Endothelial cell of umbilical vein (primary cell): ENCODE measurements around the gene TRPC3. TPM values are rescaled to one million over a fixed set of nuclear protein-coding genes. Genes with fewer than 3 reads are reported as not detected.

Experiments
- BruUV-seq: library from RNA; stranded (reverse); fragments of 400-500 nt; replicated peaks from 2 replicates; lab custom pipeline; 2021; lab: Mats Ljungman, UMichigan
- CTCF ChIA-PET: fragments of 300-600, 350-600 bp; sonication (Branson Sonifier 250); formaldehyde crosslinking; loops from one replicate; lab custom pipeline; 2021; ENCODE audit warnings: antibody characterized with exemption, inconsistent platforms; lab: Charles Lee
- POLR2A ChIA-PET: fragments of 300-600, 350-600 bp; sonication (Branson Sonifier 250); formaldehyde crosslinking; loops from one replicate; lab custom pipeline; 2021; ENCODE audit warnings: antibody characterized with exemption, inconsistent platforms; lab: Charles Lee
- DNase-seq: peaks from one replicate; pipeline ENCODE4 v3.0.0-alpha.2; 2011; ENCODE audit warnings: low read depth, low spot score
- FAIRE-seq: peaks from 2 replicates; lab custom pipeline; 2011; peaks lifted over from hg19 to GRCh38; lab: Jason Lieb, UNC
- H2AFZ ChIP-seq: 2 replicates; pipeline ENCODE4 v1.6.0; 2012; ENCODE audit warnings: low read depth, low read length, control low read depth, inconsistent platforms
- H3K27ac ChIP-seq: 2 replicates; pipeline ENCODE4 v1.5.1; 2011; ENCODE audit warnings: low read depth, mild to moderate bottlenecking, control low read depth, low read length, moderate library complexity; ENCODE audit not compliant: insufficient read depth
- H3K27me3 ChIP-seq, 2 experiments: 2 replicates each; pipeline versions ENCODE4 v1.6.0 to v1.6.1; 2011; ENCODE audit warnings: low read length in 2 of 2, mixed read lengths in 1 of 2; ENCODE audit not compliant: control insufficient read depth in 2 of 2, insufficient read depth in 2 of 2
- H3K36me3 ChIP-seq, 2 experiments: 2 replicates in 1 of 2; 3 replicates in 1 of 2; pipeline ENCODE4 v1.5.1; 2011; ENCODE audit warnings: low read length in 2 of 2, mild to moderate bottlenecking in 1 of 2, moderate library complexity in 1 of 2; ENCODE audit not compliant: control insufficient read depth in 2 of 2, insufficient read depth in 2 of 2; ENCODE audit errors: extremely low read depth in 1 of 2
- H3K4me1 ChIP-seq: 3 replicates; pipeline ENCODE4 v1.5.1; 2011; ENCODE audit warnings: mild to moderate bottlenecking, low read length; ENCODE audit not compliant: control insufficient read depth, insufficient read depth; ENCODE audit errors: extremely low read depth
- H3K4me2 ChIP-seq: 2 replicates; pipeline ENCODE4 v1.6.1; 2011; ENCODE audit warnings: low read length, control low read depth, mixed read lengths; ENCODE audit not compliant: insufficient read depth
- H3K4me3 ChIP-seq, 3 experiments: fragments of 200-600 bp in 1 of 3; sonication (generic), shearing (Covaris generic) in 1 of 3; replicated peaks in 1 of 3; 2 replicates each; pipeline ENCODE4 v1.5.1; 2011 to 2016; ENCODE audit warnings: control low read depth in 3 of 3, low read length in 3 of 3, mild to moderate bottlenecking in 2 of 3, inconsistent platforms in 1 of 3, low read depth in 1 of 3, moderate library complexity in 1 of 3; ENCODE audit not compliant: insufficient read depth in 1 of 3
- H3K79me2 ChIP-seq: 2 replicates; pipeline ENCODE4 v1.6.0; 2012; ENCODE audit warnings: low read length, inconsistent platforms; ENCODE audit not compliant: control insufficient read depth, insufficient read depth
- H3K9ac ChIP-seq: replicated peaks from 2 replicates; pipeline ENCODE3; 2011; ENCODE audit warnings: low read length, control low read depth; ENCODE audit not compliant: insufficient read depth; ENCODE audit errors: extremely low read depth
- H3K9me1 ChIP-seq: replicated peaks from 3 replicates; pipeline ENCODE4 v1.6.0; 2011; ENCODE audit warnings: mild to moderate bottlenecking, low read length; ENCODE audit not compliant: control insufficient read depth, insufficient read depth; ENCODE audit errors: extremely low read depth
- H3K9me3 ChIP-seq: replicated peaks from 2 replicates; pipeline ENCODE4 v1.5.1; 2012; ENCODE audit warnings: low read length, inconsistent platforms; ENCODE audit not compliant: control insufficient read depth, insufficient read depth
- H4K20me1 ChIP-seq: replicated peaks from 2 replicates; pipeline ENCODE3; 2011; ENCODE audit warnings: mild to moderate bottlenecking, low read length; ENCODE audit not compliant: control insufficient read depth, insufficient read depth; ENCODE audit errors: extremely low read depth
- EZH2 ChIP-seq: IDR thresholded peaks from 2 replicates; pipeline ENCODE4 v1.6.1; 2012; ENCODE audit warnings: borderline replicate concordance, low read depth, mild to moderate bottlenecking, moderate library complexity, low read length, inconsistent platforms; ENCODE audit not compliant: severe bottlenecking
- FOS ChIP-seq: IDR thresholded peaks from 2 replicates; pipeline ENCODE4 v1.6.1; 2011; ENCODE audit warnings: mild to moderate bottlenecking, low read length, moderate library complexity, borderline replicate concordance; ENCODE audit not compliant: insufficient read depth
- GATA2 ChIP-seq: IDR thresholded peaks from 2 replicates; pipeline ENCODE4 v1.7.0; 2011; ENCODE audit warnings: low read depth, mild to moderate bottlenecking, moderate library complexity, mixed read lengths, low read length; ENCODE audit not compliant: insufficient read length, insufficient read depth
- JUN ChIP-seq: IDR thresholded peaks from 2 replicates; pipeline ENCODE4 v1.6.1; 2011; ENCODE audit warnings: borderline replicate concordance, low read depth; ENCODE audit not compliant: insufficient read length, insufficient read depth
- MYC ChIP-seq: IDR thresholded peaks from one replicate; pipeline ENCODE4 v1.6.1; 2011; ENCODE audit warnings: mild to moderate bottlenecking, low read depth, low read length
- POLR2A ChIP-seq: IDR thresholded peaks from 2 replicates; pipeline ENCODE4 v1.6.1; 2012; ENCODE audit warnings: low read depth, mild to moderate bottlenecking, control low read depth, low read length
- POLR2AphosphoS5 ChIP-seq: IDR thresholded peaks from 2 replicates; pipeline ENCODE4 v1.6.1; 2012; ENCODE audit warnings: low read depth, mild to moderate bottlenecking, control low read depth, low read length, moderate library complexity; ENCODE audit not compliant: insufficient read depth
- dilution Hi-C: fragments of 300-500 bp; cut with MboI; formaldehyde crosslinking; loops from one replicate; pipeline ENCODE4 v1.15.0; 2019; ENCODE audit warnings: low sequenced_read_pairs; ENCODE audit not compliant: extremely low pct_ligation_motif_present
- intact Hi-C: fragments of 100-400 bp; cut with micrococcal nuclease; formaldehyde crosslinking; loops from one replicate; pipeline ENCODE4 v1.10.0; 2022
- polyA plus RNA-seq, 4 experiments: library from polyadenylated mRNA; depleted of rRNA in 3 of 4; stranded (reverse) in 3 of 4; unstranded in 1 of 4; fragments of >200 nt; gene quantifications; 2 replicates each; pipeline versions ENCODE4 v1.2.1 to v1.2.3, GENCODE V29; 2011 to 2012; ENCODE audit warnings: missing spikeins in 1 of 4
- total RNA-seq: library from RNA; stranded (reverse); gene quantifications from 2 replicates; pipeline ENCODE4 v1.2.3, GENCODE V29; 2021
- TF ChIP-seq, protein P1 (sequence below), 2 donors: IDR thresholded peaks; 1 replicate in 1 of 2; 2 replicates in 1 of 2; pipeline ENCODE4 v1.5.1; 2011; ENCODE audit warnings: low read length in 2 of 2, mild to moderate bottlenecking in 2 of 2, moderate library complexity in 2 of 2, control low read depth in 1 of 2, inconsistent platforms in 1 of 2, low read depth in 1 of 2; ENCODE audit not compliant: insufficient read depth in 1 of 2; ENCODE audit errors: extremely low read depth in 1 of 2
- TF ChIP-seq, protein P2 (sequence below): IDR thresholded peaks from 2 replicates; pipeline ENCODE4 v1.6.1; 2011; ENCODE audit not compliant: insufficient read depth, insufficient read length

TRPC3 gene
- total and polyA plus RNA-seq, 2 donors (not counting 3 experiments of a cell fraction or from before 2014, with no cell fraction given) = not detected

DNA sequence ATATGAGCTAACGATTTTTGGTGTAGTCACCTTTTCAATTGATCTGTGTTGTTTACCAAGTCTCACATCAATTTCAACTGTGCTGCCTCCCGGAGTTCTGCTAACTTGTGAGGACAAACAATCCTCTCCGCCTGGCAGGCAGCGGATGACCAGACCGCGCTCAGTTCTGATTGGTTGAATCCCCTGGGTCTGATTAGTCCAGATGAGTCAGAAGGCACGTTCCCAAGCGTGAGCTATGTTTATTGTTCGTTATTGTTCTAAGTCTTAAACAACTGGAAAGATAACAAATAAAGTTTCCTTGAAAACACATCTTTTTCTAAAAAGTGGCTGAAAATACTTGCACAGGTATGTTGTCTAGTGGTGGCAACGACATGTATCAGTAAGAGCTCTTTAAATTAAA is 37.9 kb upstream of the TRPC3 start:
- Histone ChIP-seq H3K4me3 (no peak overlapping the region), H3K36me3 (no peaks in the 10 kb centered on the region), H3K9ac (no peak overlapping the region), H3K9me1 (no peaks in the 10 kb centered on the region), H3K4me2 (no peak overlapping the region), H3K4me1 (no peaks in the 10 kb centered on the region), H3K27ac (no peak overlapping the region), H3K79me2 (no peaks in the 10 kb centered on the region), H3K9me3 (no peaks in the 10 kb centered on the region), H4K20me1 (no peaks in the 10 kb centered on the region), H2AFZ (no peak overlapping the region), H3K27me3 (peaks cover 0 to 14% of the 10 kb centered on the region in 2 experiments)
- ChIA-PET CTCF (interaction anchor here (1.5 to 1.6 kb wide), 2 partner anchors 9 to 90 kb away, joined by 3 to 5 read pairs; no protein-coding TSS in a partner anchor), POLR2A (no interaction called here)
- no TSS peak for BruUV-seq
- FAIRE-seq = no peak
- peak; percentile 24 for DNase-seq
- dilution Hi-C loops (no loop called here), intact Hi-C loops (no loop called here)
- no peak for TF ChIP-seq POLR2AphosphoS5
- no peak for TF ChIP-seq MYC
- TF ChIP-seq, protein P1, sequence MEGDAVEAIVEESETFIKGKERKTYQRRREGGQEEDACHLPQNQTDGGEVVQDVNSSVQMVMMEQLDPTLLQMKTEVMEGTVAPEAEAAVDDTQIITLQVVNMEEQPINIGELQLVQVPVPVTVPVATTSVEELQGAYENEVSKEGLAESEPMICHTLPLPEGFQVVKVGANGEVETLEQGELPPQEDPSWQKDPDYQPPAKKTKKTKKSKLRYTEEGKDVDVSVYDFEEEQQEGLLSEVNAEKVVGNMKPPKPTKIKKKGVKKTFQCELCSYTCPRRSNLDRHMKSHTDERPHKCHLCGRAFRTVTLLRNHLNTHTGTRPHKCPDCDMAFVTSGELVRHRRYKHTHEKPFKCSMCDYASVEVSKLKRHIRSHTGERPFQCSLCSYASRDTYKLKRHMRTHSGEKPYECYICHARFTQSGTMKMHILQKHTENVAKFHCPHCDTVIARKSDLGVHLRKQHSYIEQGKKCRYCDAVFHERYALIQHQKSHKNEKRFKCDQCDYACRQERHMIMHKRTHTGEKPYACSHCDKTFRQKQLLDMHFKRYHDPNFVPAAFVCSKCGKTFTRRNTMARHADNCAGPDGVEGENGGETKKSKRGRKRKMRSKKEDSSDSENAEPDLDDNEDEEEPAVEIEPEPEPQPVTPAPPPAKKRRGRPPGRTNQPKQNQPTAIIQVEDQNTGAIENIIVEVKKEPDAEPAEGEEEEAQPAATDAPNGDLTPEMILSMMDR (IDR thresholded peaks at IDR 0.05; ENCODE audit: extremely low read depth in 1 of 2, insufficient read depth in 1 of 2, low read depth in 1 of 2, low read length in 2 of 2) = no peak
- TF ChIP-seq EZH2 = no peak
- no peak for TF ChIP-seq FOS
- TF ChIP-seq, protein P2, sequence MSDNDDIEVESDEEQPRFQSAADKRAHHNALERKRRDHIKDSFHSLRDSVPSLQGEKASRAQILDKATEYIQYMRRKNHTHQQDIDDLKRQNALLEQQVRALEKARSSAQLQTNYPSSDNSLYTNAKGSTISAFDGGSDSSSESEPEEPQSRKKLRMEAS = no peak
- TF ChIP-seq POLR2A = no peak
- no peak for TF ChIP-seq JUN
- no peak for TF ChIP-seq GATA2
